ENCODE measurements around the gene AHRR.

Gene AHRR

DNA sequence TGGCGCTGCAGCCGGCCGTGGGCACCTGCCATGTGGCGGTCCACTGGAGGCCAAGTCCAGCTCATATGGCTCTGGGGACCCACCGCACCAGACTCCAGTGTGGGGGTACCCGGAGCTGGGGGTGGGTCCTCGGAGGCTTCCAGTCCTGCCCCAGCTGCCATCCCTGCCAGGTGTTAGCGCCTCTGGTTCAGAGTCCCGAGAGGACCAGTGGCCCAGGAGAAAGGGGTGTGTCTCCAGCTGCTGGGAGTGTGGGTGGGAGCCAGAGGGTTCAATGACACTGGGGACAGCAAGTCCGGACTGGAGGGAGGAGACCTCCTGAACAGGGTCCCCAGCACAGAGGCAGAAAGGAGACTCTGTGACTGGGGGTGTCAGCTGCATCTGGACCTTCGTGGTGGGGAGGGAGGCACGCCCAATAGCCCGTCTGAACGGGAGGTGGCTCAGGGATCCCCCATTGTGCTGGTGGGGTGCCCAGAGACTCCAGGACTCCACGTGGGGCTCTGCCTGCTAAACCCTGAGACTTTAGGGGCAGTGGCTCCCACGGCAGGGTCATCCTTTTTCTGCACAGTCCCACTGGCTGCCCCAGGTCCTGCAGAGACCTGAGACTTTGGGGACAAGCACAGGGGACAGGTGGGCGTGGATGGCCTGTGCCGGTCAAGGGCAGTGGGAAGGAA lies 2.4 kb upstream of the AHRR start:
- POLR2A ChIA-PET = no interaction called here
- CTCF ChIA-PET = interaction anchor here (0.9 to 5.3 kb wide), 6 partner anchors 18 to 145 kb away, joined by 3 to 123 read pairs (median 4); no protein-coding TSS in a partner anchor
- TF ChIP-seq, protein P1, sequence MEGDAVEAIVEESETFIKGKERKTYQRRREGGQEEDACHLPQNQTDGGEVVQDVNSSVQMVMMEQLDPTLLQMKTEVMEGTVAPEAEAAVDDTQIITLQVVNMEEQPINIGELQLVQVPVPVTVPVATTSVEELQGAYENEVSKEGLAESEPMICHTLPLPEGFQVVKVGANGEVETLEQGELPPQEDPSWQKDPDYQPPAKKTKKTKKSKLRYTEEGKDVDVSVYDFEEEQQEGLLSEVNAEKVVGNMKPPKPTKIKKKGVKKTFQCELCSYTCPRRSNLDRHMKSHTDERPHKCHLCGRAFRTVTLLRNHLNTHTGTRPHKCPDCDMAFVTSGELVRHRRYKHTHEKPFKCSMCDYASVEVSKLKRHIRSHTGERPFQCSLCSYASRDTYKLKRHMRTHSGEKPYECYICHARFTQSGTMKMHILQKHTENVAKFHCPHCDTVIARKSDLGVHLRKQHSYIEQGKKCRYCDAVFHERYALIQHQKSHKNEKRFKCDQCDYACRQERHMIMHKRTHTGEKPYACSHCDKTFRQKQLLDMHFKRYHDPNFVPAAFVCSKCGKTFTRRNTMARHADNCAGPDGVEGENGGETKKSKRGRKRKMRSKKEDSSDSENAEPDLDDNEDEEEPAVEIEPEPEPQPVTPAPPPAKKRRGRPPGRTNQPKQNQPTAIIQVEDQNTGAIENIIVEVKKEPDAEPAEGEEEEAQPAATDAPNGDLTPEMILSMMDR (IDR thresholded peaks at IDR 0.05; ENCODE audit: control extremely low read depth, extremely low read depth, low read depth, missing control alignments) = no peak
- DNase-seq (ENCODE audit: extremely low spot score) = peak; percentile 11

DNA sequence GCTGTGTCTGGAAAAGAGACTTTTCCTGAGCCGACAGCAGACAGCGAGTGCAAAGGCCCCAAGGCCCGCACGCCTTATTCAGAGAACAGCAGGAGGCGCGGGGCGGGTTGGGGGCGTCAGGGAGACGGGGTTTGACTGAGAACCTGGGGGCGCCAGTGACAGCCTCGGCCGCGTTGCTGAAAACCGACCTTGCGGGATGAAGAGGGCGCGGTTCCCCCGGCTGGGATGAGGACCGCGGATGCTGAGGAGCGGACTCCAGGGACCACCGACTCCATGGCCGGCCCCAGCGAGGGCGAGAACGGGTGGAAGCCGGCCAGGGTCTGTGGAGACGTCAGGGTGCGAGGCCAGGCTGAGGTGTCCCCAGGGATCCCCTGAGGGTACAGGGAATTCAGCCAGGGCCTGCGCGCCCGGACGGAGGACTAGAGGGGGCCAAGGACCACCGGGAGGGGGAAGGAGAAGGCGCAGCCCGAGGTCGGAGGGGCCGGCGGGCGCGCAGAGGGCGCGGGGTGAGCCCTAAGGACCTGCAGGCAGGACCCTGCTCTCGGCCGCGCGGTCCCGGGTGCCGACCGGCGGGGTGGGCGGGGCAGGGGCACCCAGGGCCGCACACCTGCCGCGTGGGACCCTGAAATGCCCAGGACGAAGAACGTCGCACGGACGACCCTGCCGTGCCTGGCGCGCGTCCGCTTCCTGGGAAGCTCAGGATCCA lies 837 bp upstream of the AHRR start:
- TF ChIP-seq, protein P1 (IDR thresholded peaks at IDR 0.05; ENCODE audit: control extremely low read depth, extremely low read depth, low read depth, missing control alignments) = no peak
- POLR2A ChIA-PET = interaction anchor here (0.7 kb wide), 1 partner anchor 58 kb away, joined by 5 read pairs; no protein-coding TSS in a partner anchor
- DNase-seq (ENCODE audit: extremely low spot score) = peak; percentile 18
- CTCF ChIA-PET = interaction anchor here (0.7 to 2.2 kb wide), 11 partner anchors 11 to 571 kb away, joined by 3 to 11 read pairs (median 3); partner anchors contain the start of gene BRD9

DNA sequence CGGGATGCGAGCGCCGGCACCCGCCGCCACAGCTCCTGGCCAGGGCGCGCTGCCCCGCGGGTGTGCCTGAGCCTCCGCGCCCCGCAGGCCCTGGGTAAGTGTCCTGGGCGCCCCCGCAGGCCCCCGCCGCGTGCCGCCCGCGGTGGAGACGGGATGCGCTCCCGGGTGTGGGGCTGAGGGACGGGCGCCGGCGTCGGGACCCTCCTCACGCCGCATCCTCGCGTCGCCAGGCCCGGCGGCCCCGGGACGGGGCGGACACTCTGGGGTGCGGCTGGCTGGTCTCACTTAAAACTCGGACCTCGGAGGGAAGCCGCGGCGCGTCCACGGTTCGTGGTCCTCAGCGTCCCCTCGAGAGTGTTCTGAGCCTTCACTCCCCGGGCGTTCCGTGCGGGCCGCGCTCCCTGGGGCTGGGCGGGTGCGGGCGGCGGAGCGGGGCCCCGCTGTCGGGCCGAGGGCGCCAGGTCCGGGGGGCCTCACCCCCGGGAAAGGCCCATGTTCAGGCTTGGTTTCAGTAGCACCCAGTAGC lies 275 bp downstream of the AHRR start:
- TF ChIP-seq, protein P1 (IDR thresholded peaks at IDR 0.05; ENCODE audit: control extremely low read depth, extremely low read depth, low read depth, missing control alignments) = no peak
- ChIA-PET CTCF (interaction anchor here (1.2 to 2.2 kb wide), 8 partner anchors 10 to 570 kb away, joined by 3 to 11 read pairs (median 4); partner anchors contain the start of gene BRD9), POLR2A (interaction anchor here (0.7 kb wide), 1 partner anchor 57 kb away, joined by 5 read pairs; no protein-coding TSS in a partner anchor)
- DNase-seq (ENCODE audit: extremely low spot score) = peak; percentile 34

DNA sequence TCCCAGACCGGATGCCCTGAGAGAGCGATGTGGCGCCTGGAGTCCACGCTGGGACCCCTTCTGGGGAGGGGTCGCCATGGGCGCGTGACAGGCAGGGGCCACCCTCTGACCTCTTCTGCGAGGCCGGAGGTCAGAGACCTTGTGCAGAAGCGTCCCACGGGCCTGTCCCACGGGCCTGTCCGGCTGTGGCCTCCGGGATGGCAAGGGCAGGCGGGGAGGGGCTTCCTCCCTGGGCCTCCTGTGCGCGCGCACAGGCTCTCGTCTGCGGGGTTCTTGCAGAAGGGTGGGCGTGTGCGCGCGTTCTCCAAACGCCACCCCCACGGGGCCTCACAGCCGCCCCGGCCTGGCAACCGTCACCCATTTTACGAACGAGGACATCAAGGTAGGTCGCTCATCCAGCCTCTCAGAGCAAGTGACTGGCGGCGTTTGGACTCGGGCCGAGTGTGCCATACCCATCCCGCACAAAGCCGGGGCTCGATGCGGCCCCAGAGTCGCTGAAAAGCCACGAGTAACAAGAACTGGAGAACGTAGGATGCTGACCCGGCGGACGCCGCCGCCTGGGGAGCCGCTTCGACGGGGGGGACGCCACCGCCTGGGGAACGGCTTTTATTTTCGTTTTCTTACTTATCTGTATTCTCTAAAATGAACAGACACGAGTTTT lies 897 bp downstream of the AHRR start:
- DNase-seq (ENCODE audit: extremely low spot score) = peak; percentile 60
- TF ChIP-seq, protein P1 (IDR thresholded peaks at IDR 0.05; ENCODE audit: control extremely low read depth, extremely low read depth, low read depth, missing control alignments) = no peak
- POLR2A ChIA-PET = no interaction called here
- CTCF ChIA-PET = interaction anchor here (0.9 to 1.2 kb wide), 2 partner anchors 18 to 22 kb away, joined by 3 to 5 read pairs; no protein-coding TSS in a partner anchor

DNA sequence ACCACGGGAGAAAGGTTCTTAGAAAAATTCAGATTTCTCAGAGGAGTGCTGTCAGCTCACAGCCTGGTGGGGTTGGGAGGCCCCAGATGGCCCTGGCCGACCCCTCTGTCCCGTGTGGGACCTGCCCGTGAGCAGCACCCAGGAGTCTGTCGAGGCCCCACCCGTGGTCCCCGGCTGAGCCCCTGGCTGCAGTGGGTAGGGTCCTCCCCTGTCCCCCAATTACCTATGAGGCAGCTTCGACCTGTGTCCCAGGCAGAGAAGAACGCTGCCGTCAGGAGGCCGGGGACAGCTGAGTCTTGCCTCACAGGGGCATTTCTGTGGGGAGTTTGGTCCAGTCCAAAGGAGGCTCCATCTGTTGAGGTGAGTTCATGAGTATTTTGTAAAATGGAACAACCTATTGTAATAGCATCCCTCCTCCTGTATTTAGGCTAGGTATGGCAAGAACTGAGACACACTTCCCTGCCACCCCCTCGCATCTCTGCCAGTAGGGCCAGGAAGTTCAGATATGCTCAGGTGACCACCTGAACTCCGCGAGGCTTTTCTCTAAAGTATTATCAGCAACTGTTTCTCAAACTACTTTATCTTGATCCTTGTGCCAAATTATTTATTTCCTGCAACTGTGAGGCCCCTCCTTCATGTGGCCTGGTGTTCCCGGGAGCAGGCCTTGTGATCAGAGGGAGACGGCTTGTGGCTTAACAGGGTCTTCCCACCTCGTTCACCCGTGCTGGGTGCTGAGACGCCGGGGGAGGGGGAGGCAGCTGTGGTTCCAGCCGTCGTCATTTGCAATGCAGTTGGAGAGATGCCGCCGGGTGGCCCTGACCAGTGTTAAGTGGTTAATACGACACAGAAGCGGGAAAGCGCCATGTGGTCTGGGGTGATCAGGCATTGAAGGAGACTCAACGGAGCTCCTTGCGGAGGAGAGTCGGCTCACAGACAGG lies 1.7 kb downstream of the AHRR start:
- ChIA-PET CTCF (interaction anchor here (0.9 to 1.2 kb wide), 2 partner anchors 17 to 21 kb away, joined by 3 to 5 read pairs; no protein-coding TSS in a partner anchor), POLR2A (interaction anchor here (0.7 kb wide), 1 partner anchor 77 kb away, joined by 3 read pairs; no protein-coding TSS in a partner anchor)
- TF ChIP-seq, protein P1 (IDR thresholded peaks at IDR 0.05; ENCODE audit: control extremely low read depth, extremely low read depth, low read depth, missing control alignments) = no peak

More for the DNA sequence above, 1.7 kb downstream of the AHRR start:
- peak; percentile 17 for DNase-seq (ENCODE audit: extremely low spot score)

All from GM10248 (cell line).